GM12874 (cell line): ENCODE measurements around the gene JUND.

Experiments used
- CTCF ChIP-seq: IDR thresholded peaks from 2 replicates; pipeline ENCODE4 v1.5.1; 2011; ENCODE audit warnings: low read depth, mild to moderate bottlenecking, control low read depth, low read length, moderate library complexity; ENCODE audit not compliant: insufficient read depth

JUND gene

GRCh38 chr19:18297308-18297707, 15.9 kb upstream of the JUND start:
- TF ChIP-seq CTCF: no peak

GRCh38 chr19:18295034-18295451, 13.6 kb upstream of the JUND start:
- no peak for TF ChIP-seq CTCF

- TF ChIP-seq CTCF: no peak
Observed at GRCh38 chr19:18294467-18294864, 13.0 kb upstream of the JUND start.

- no peak for TF ChIP-seq CTCF
Observed at GRCh38 chr19:18293642-18294466, 12.4 kb upstream of the JUND start.

GRCh38 chr19:18292810-18293641, 11.6 kb upstream of the JUND start:
- no peak for TF ChIP-seq CTCF

- no peak for TF ChIP-seq CTCF
Observed at GRCh38 chr19:18292462-18292809, 11.0 kb upstream of the JUND start.

- no peak for TF ChIP-seq CTCF
Observed at GRCh38 chr19:18291590-18292461, 10.4 kb upstream of the JUND start.
